Left lung (tissue), 10 donors: ENCODE measurements around the gene POSTN. TPM values are rescaled to one million over a fixed set of nuclear protein-coding genes. Genes with fewer than 3 reads are reported as not detected.

Experiments
- ATAC-seq: fragments of 200-7000 bp; cut with Tn5 transposase; one replicate; pipeline ENCODE4 v1.9.1; 2020; ENCODE audit warnings: moderate library complexity
- DNase-seq, 4 donors: peaks; one replicate each; pipeline ENCODE4 v3.0.0-alpha.2; 2013 to 2020
- H3K27ac ChIP-seq, 2 donors: fragments of 200-600 bp; sonication (generic) in 1 of 2; one replicate each; pipeline versions ENCODE4 v1.5.0 to v1.8.0; 2020 to 2021
- H3K27me3 ChIP-seq, 2 donors: fragments of 200-600 bp; sonication (generic) in 1 of 2; one replicate each; pipeline versions ENCODE4 v1.5.0 to v1.8.0; 2020 to 2021
- H3K36me3 ChIP-seq, 2 donors: fragments of 200-600 bp; sonication (generic) in 1 of 2; one replicate each; pipeline versions ENCODE4 v1.5.0 to v1.8.0; 2020 to 2021
- H3K4me1 ChIP-seq, 2 donors: fragments of 200-600 bp; one replicate each; pipeline ENCODE4 v1.8.0; 2021
- H3K4me3 ChIP-seq, 2 donors: fragments of 200-600 bp; sonication (generic) in 1 of 2; one replicate each; pipeline versions ENCODE4 v1.5.0 to v1.8.0; 2020 to 2021; ENCODE audit warnings: mild to moderate bottlenecking in 1 of 2
- H3K9me3 ChIP-seq, 2 donors: fragments of 200-600 bp; sonication (generic) in 1 of 2; one replicate each; pipeline versions ENCODE4 v1.5.0 to v1.8.0; 2020 to 2021
- CTCF ChIP-seq, 2 donors: fragments of 200-600 bp; sonication (generic) in 1 of 2; IDR thresholded peaks; one replicate each; pipeline versions ENCODE4 v1.5.0 to v1.8.0; 2021; ENCODE audit warnings: antibody characterized with exemption in 2 of 2
- intact Hi-C, 2 donors: fragments of 100-400 bp; cut with DNase I; formaldehyde crosslinking; loops; one replicate each; pipeline versions ENCODE4 v1.11.2 to v1.14.2; 2022
- polyA plus RNA-seq, 6 donors: library from polyadenylated mRNA; unstranded; fragments of 120-200 nt; gene quantifications; one replicate each; pipeline ENCODE4 v1.2.1, GENCODE V29; 2013; ENCODE audit not compliant: insufficient read length in 6 of 6
- total RNA-seq, 2 donors: library from RNA; stranded (reverse); fragmentation: NEBNext Ultra II Directional; extraction: Animal tissue kit (Norgen Biotek cat#: 25700); gene quantifications; one replicate each; pipeline ENCODE4 v1.2.1, GENCODE V29; 2021
- donor health status: DM: no; HTN: yes; CAD: no.
- donor health status: DM: no; HTN: no; CAD: no.

POSTN gene
- total and polyA plus RNA-seq, 8 donors: 34.4 to 757 (median 518) TPM

GRCh38 chr13:37587236-37587635 lies 11.3 kb downstream of the POSTN start:
- H3K4me3 ChIP-seq: no peak overlapping the region
- intact Hi-C loops: no loop called here

GRCh38 chr13:37586164-37586563 lies 12.4 kb downstream of the POSTN start:
- TF ChIP-seq CTCF (IDR thresholded peaks at IDR 0.05): no peak
- H3K4me1 ChIP-seq: no peaks in the 10 kb centered on the region
- no peak overlapping the region for H3K4me3 ChIP-seq
- intact Hi-C loops: no loop called here
- no peaks in the 10 kb centered on the region for H3K9me3 ChIP-seq
- no peaks in the 10 kb centered on the region for H3K36me3 ChIP-seq
- no peak for DNase-seq
- ATAC-seq: no peak
- no peaks in the 10 kb centered on the region for H3K27me3 ChIP-seq
- H3K27ac ChIP-seq: no peak overlapping the region

More at GRCh38 chr13:37587236-37587635, 11.3 kb downstream of the POSTN start:
- ATAC-seq (no peak), DNase-seq (no peak)
- Histone ChIP-seq H3K9me3 (no peaks in the 10 kb centered on the region), H3K27ac (no peak overlapping the region), H3K4me1 (no peaks in the 10 kb centered on the region), H3K27me3 (no peaks in the 10 kb centered on the region), H3K36me3 (no peaks in the 10 kb centered on the region)
- no peak for TF ChIP-seq CTCF (IDR thresholded peaks at IDR 0.05)

- Histone ChIP-seq H3K4me3 (no peak overlapping the region), H3K27ac (no peak overlapping the region), H3K9me3 (no peaks in the 10 kb centered on the region), H3K27me3 (no peaks in the 10 kb centered on the region), H3K4me1 (no peaks in the 10 kb centered on the region), H3K36me3 (no peaks in the 10 kb centered on the region)
- no peak for TF ChIP-seq CTCF (IDR thresholded peaks at IDR 0.05)
- ATAC-seq (no peak), DNase-seq (no peak)
- intact Hi-C loops: no loop called here
Observed at GRCh38 chr13:37585541-37585940, 13.0 kb downstream of the POSTN start.

- no peaks in the 10 kb centered on the region for H3K4me1 ChIP-seq
- no peaks in the 10 kb centered on the region for H3K9me3 ChIP-seq
- H3K27ac ChIP-seq: no peak overlapping the region
- no peak overlapping the region for H3K4me3 ChIP-seq
- H3K36me3 ChIP-seq: no peaks in the 10 kb centered on the region
- no peak for TF ChIP-seq CTCF (IDR thresholded peaks at IDR 0.05)
- DNase-seq: no peak
- ATAC-seq: no peak
- intact Hi-C loops: no loop called here
- no peaks in the 10 kb centered on the region for H3K27me3 ChIP-seq
Observed at GRCh38 chr13:37576601-37577000, 22.0 kb downstream of the POSTN start.

- ATAC-seq (no peak), DNase-seq (no peak)
- H3K9me3 ChIP-seq: no peaks in the 10 kb centered on the region
- H3K4me1 ChIP-seq: no peaks in the 10 kb centered on the region
- TF ChIP-seq CTCF (IDR thresholded peaks at IDR 0.05): no peak
- no peak overlapping the region for H3K4me3 ChIP-seq
- no peaks in the 10 kb centered on the region for H3K27me3 ChIP-seq
- intact Hi-C loops: no loop called here
- H3K27ac ChIP-seq: no peak overlapping the region
- H3K36me3 ChIP-seq: no peaks in the 10 kb centered on the region
Observed at GRCh38 chr13:37565425-37565824, 33.1 kb downstream of the POSTN start.
